ENCODE results near the gene AVL9.
"Not testable (repeated sequence)": the region's sequence is repeated elsewhere in the genome, so short reads cannot be mapped to it uniquely, and the experiment has no call there.

Gene AVL9

GRCh38 chr7:32479574-32480200 lies 15.6 kb upstream of the AVL9 start:
- no peak overlapping the region for H3K27ac Mint-ChIP-seq
- no peaks in the 10 kb centered on the region for H3K27me3 Mint-ChIP-seq
- H3K4me3 Mint-ChIP-seq = no peak overlapping the region
- no peaks in the 10 kb centered on the region for H3K36me3 Mint-ChIP-seq (ENCODE audit: low read depth)
- no peaks in the 10 kb centered on the region for H3K9me3 Mint-ChIP-seq
- peaks cover 7% of the 10 kb centered on the region for H3K4me1 Mint-ChIP-seq (ENCODE audit: low read depth)

GRCh38 chr7:32481176-32481575 lies 14.1 kb upstream of the AVL9 start:
- Mint-ChIP-seq H3K4me1 (ENCODE audit: low read depth) (peaks cover 7% of the 10 kb centered on the region), H3K4me3 (no peak overlapping the region), H3K27ac (no peak overlapping the region), H3K36me3 (ENCODE audit: low read depth) (peaks cover 10% of the 10 kb centered on the region), H3K27me3 (no peaks in the 10 kb centered on the region), H3K9me3 (no peaks in the 10 kb centered on the region)

GRCh38 chr7:32481921-32482320 lies 13.4 kb upstream of the AVL9 start:
- H3K4me3 Mint-ChIP-seq = no peak overlapping the region
- H3K4me1 Mint-ChIP-seq (ENCODE audit: low read depth) = peaks cover 7% of the 10 kb centered on the region
- no peaks in the 10 kb centered on the region for H3K27me3 Mint-ChIP-seq
- no peaks in the 10 kb centered on the region for H3K9me3 Mint-ChIP-seq
- no peak overlapping the region for H3K27ac Mint-ChIP-seq
- peaks cover 18% of the 10 kb centered on the region for H3K36me3 Mint-ChIP-seq (ENCODE audit: low read depth)

GRCh38 chr7:32489788-32490126 lies 5.5 kb upstream of the AVL9 start:
- peak overlapping the region; percentile 88 for H3K4me3 Mint-ChIP-seq
- peaks cover 39% of the 10 kb centered on the region for H3K4me1 Mint-ChIP-seq (ENCODE audit: low read depth)
- peaks cover 40% of the 10 kb centered on the region for H3K36me3 Mint-ChIP-seq (ENCODE audit: low read depth)
- H3K27me3 Mint-ChIP-seq = no peaks in the 10 kb centered on the region
- peak overlapping the region; percentile 92 for H3K27ac Mint-ChIP-seq
- no peaks in the 10 kb centered on the region for H3K9me3 Mint-ChIP-seq

GRCh38 chr7:32490127-32490796 lies 5.0 kb upstream of the AVL9 start, which contains the start of gene LSM5:
Gene LSM5 (minus strand): TSS chr7:32490380. CDS start chr7:32490365, 15 bp downstream.
- Mint-ChIP-seq H3K36me3 (ENCODE audit: low read depth) (peaks cover 37% of the 10 kb centered on the region), H3K27me3 (no peaks in the 10 kb centered on the region), H3K4me3 (peak within 1 kb of the TSS; percentile 88), H3K27ac (peak within 1 kb of the TSS; percentile 92), H3K4me1 (ENCODE audit: low read depth) (peaks cover 39% of the 10 kb centered on the region), H3K9me3 (no peaks in the 10 kb centered on the region)

GRCh38 chr7:32494946-32495297 lies 367 bp upstream of the AVL9 start:
- Mint-ChIP-seq H3K27ac (peak overlapping the region; percentile 97), H3K36me3 (ENCODE audit: low read depth) (peaks cover 24% of the 10 kb centered on the region), H3K4me3 (peak overlapping the region; percentile 97), H3K9me3 (no peaks in the 10 kb centered on the region), H3K27me3 (no peaks in the 10 kb centered on the region), H3K4me1 (ENCODE audit: low read depth) (peaks cover 54% of the 10 kb centered on the region)

- peak overlapping the region; percentile 97 for H3K4me3 Mint-ChIP-seq
- H3K27me3 Mint-ChIP-seq = no peaks in the 10 kb centered on the region
- H3K4me1 Mint-ChIP-seq (ENCODE audit: low read depth) = peaks cover 58% of the 10 kb centered on the region
- H3K9me3 Mint-ChIP-seq = no peaks in the 10 kb centered on the region
- H3K36me3 Mint-ChIP-seq (ENCODE audit: low read depth) = peaks cover 34% of the 10 kb centered on the region
- H3K27ac Mint-ChIP-seq = peak overlapping the region; percentile 96
Observed at GRCh38 chr7:32496052-32496813, 944 bp downstream of the AVL9 start.

- Mint-ChIP-seq H3K4me1 (ENCODE audit: low read depth) (peaks cover 79% of the 10 kb centered on the region), H3K27ac (peak overlapping the region; percentile 96), H3K36me3 (ENCODE audit: low read depth) (peaks cover 40% of the 10 kb centered on the region)
- H3K27me3 Mint-ChIP-seq, H3K9me3 Mint-ChIP-seq, H3K4me3 Mint-ChIP-seq: not testable (repeated sequence)
Observed at GRCh38 chr7:32499755-32500154, 4.5 kb downstream of the AVL9 start.

- H3K4me3 Mint-ChIP-seq = peak overlapping the region; percentile 60
Observed at GRCh38 chr7:32500216-32500615, 4.9 kb downstream of the AVL9 start.

GRCh38 chr7:32500922-32501341 lies 5.6 kb downstream of the AVL9 start:
- Mint-ChIP-seq H3K27ac (peak overlapping the region; percentile 96), H3K4me3 (peak overlapping the region; percentile 60), H3K27me3 (no peaks in the 10 kb centered on the region), H3K4me1 (ENCODE audit: low read depth) (peaks cover 83% of the 10 kb centered on the region), H3K9me3 (no peaks in the 10 kb centered on the region), H3K36me3 (ENCODE audit: low read depth) (peaks cover 40% of the 10 kb centered on the region)

More at GRCh38 chr7:32500216-32500615, 4.9 kb downstream of the AVL9 start:
- H3K27ac Mint-ChIP-seq = peak overlapping the region; percentile 96
- H3K27me3 Mint-ChIP-seq, H3K9me3 Mint-ChIP-seq: not testable (repeated sequence)
- peaks cover 40% of the 10 kb centered on the region for H3K36me3 Mint-ChIP-seq (ENCODE audit: low read depth)
- H3K4me1 Mint-ChIP-seq (ENCODE audit: low read depth) = peaks cover 79% of the 10 kb centered on the region

GRCh38 chr7:32501522-32501921 lies 6.2 kb downstream of the AVL9 start:
- H3K36me3 Mint-ChIP-seq (ENCODE audit: low read depth) = peaks cover 40% of the 10 kb centered on the region
- H3K4me3 Mint-ChIP-seq = peak overlapping the region; percentile 60
- H3K4me1 Mint-ChIP-seq (ENCODE audit: low read depth) = peaks cover 84% of the 10 kb centered on the region

GRCh38 chr7:32502728-32503127 lies 7.4 kb downstream of the AVL9 start:
- peak overlapping the region; percentile 76 for H3K4me3 Mint-ChIP-seq
- peaks cover 41% of the 10 kb centered on the region for H3K36me3 Mint-ChIP-seq (ENCODE audit: low read depth)
- H3K9me3 Mint-ChIP-seq = no peaks in the 10 kb centered on the region
- no peaks in the 10 kb centered on the region for H3K27me3 Mint-ChIP-seq
- H3K4me1 Mint-ChIP-seq (ENCODE audit: low read depth) = peaks cover 84% of the 10 kb centered on the region
- H3K27ac Mint-ChIP-seq = peak overlapping the region; percentile 98

More at GRCh38 chr7:32501522-32501921, 6.2 kb downstream of the AVL9 start:
- Mint-ChIP-seq H3K9me3 (no peaks in the 10 kb centered on the region), H3K27ac (peak overlapping the region; percentile 96), H3K27me3 (no peaks in the 10 kb centered on the region)

- H3K27ac Mint-ChIP-seq = peak overlapping the region; percentile 95
- H3K9me3 Mint-ChIP-seq = no peaks in the 10 kb centered on the region
- H3K36me3 Mint-ChIP-seq (ENCODE audit: low read depth) = peaks cover 36% of the 10 kb centered on the region
- H3K4me3 Mint-ChIP-seq = peak overlapping the region; percentile 39
- no peaks in the 10 kb centered on the region for H3K27me3 Mint-ChIP-seq
- H3K4me1 Mint-ChIP-seq (ENCODE audit: low read depth) = peaks cover 84% of the 10 kb centered on the region
Observed at GRCh38 chr7:32506266-32507054, 11.2 kb downstream of the AVL9 start.

GRCh38 chr7:32507414-32507813 lies 12.1 kb downstream of the AVL9 start:
- H3K27me3 Mint-ChIP-seq = no peaks in the 10 kb centered on the region
- H3K9me3 Mint-ChIP-seq = no peaks in the 10 kb centered on the region
- peak overlapping the region; percentile 14 for H3K4me3 Mint-ChIP-seq
- peaks cover 45% of the 10 kb centered on the region for H3K36me3 Mint-ChIP-seq (ENCODE audit: low read depth)
- H3K4me1 Mint-ChIP-seq (ENCODE audit: low read depth) = peaks cover 85% of the 10 kb centered on the region
- peak overlapping the region; percentile 84 for H3K27ac Mint-ChIP-seq

Data from stimulated activated naive CD8-positive, alpha-beta T cell treated with anti-CD3 and anti-CD28 coated beads, Interleukin-15, Interleukin-2, amounts not matched to agents 100 ng/mL and 50 ng/mL, for 24 hours (primary cell).